SK-N-MC (cell line): ENCODE results near the gene COQ8A.

Source experiments
- DNase-seq: peaks from one replicate; pipeline ENCODE4 v3.0.0-alpha.2; 2011; ENCODE audit warnings: low read depth, low spot score
- H3K27ac ChIP-seq: fragments of 200-600 bp; sonication (generic); 2 replicates; pipeline ENCODE4 v1.5.1; 2016; ENCODE audit warnings: mixed run types
- H3K36me3 ChIP-seq: fragments of 200-600 bp; sonication (generic); 2 replicates; pipeline ENCODE4 v1.6.1; 2017; ENCODE audit warnings: antibody characterized with exemption, low read length, mixed read lengths; ENCODE audit not compliant: insufficient read depth
- H3K4me3 ChIP-seq: fragments of 200-600 bp; sonication (generic); 2 replicates; pipeline ENCODE4 v1.5.1; 2016
- H3K9ac ChIP-seq: fragments of 200-600 bp; sonication (generic); 2 replicates; pipeline ENCODE4 v1.8.0; 2017; ENCODE audit warnings: mixed run types, mixed read lengths; ENCODE audit not compliant: insufficient read length
- H3K9me3 ChIP-seq: fragments of 200-600 bp; sonication (generic); 2 replicates; pipeline ENCODE4 v1.6.1; 2017; ENCODE audit warnings: low read depth, mild to moderate bottlenecking, antibody characterized with exemption, low read length, moderate library complexity, mixed read lengths
- EZH2 ChIP-seq: fragments of 200-600 bp; sonication (generic); IDR thresholded peaks from one replicate; pipeline ENCODE4 v1.6.1; 2017; ENCODE audit warnings: antibody characterized with exemption
- FOXP2 ChIP-seq: optimal IDR thresholded peaks from 2 replicates; pipeline ENCODE3; 2011; ENCODE audit warnings: mild to moderate bottlenecking, moderate library complexity; ENCODE audit not compliant: insufficient read depth; ENCODE audit errors: extremely low read length, control extremely low read depth
- POLR2AphosphoS5 ChIP-seq: IDR thresholded peaks from 2 replicates; pipeline ENCODE4 v1.6.1; 2012; ENCODE audit warnings: mild to moderate bottlenecking, low read depth, low read length, borderline replicate concordance

The COQ8A gene

GRCh38 chr1:226976978-226977642, 37.0 kb downstream of the COQ8A start:
- H3K36me3 ChIP-seq = no peaks in the 10 kb centered on the region
- TF ChIP-seq POLR2AphosphoS5 = no peak
- TF ChIP-seq FOXP2 = no peak
- no peak for TF ChIP-seq EZH2
- no peaks in the 10 kb centered on the region for H3K9me3 ChIP-seq
- H3K27ac ChIP-seq = no peak overlapping the region
- no peak for DNase-seq
- H3K4me3 ChIP-seq = no peak overlapping the region
- no peak overlapping the region for H3K9ac ChIP-seq

GRCh38 chr1:226977643-226978431, 37.7 kb downstream of the COQ8A start:
- Histone ChIP-seq H3K36me3 (no peaks in the 10 kb centered on the region), H3K9me3 (no peaks in the 10 kb centered on the region), H3K9ac (no peak overlapping the region), H3K27ac (no peak overlapping the region), H3K4me3 (no peak overlapping the region)
- TF ChIP-seq POLR2AphosphoS5 = no peak
- no peak for TF ChIP-seq FOXP2
- TF ChIP-seq EZH2 = no peak
- DNase-seq = no peak

DNA sequence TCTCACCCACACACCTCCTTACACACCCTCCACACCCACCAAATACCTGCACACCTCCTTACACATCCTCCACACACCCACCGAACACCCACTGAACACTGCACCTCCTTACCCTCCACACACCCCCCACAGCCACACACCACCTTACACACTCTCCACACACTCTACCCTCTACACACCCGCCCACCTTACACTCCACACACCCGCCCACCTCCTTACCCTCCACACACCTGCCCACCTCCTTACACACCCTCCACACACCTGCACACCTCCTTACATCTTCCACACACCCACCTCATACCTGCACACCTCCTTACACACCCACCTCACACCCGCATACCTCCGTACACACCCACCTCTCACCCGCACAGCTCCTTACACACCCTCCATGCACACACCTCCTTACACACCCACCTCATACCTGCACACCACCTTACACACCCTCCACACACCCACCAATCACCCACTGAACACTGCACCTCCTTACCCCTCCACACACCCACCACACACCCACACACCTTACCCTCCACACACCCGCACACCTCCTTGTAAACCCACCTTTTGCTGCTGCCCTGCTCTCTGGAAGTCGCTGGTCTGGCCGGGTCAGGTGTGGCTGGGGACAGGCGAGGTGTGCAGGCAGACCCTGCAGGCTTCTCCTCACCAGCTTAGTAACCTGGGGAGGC, 38.5 kb downstream of the COQ8A start:
- H3K9me3 ChIP-seq = no peaks in the 10 kb centered on the region
- no peak for DNase-seq

DNA sequence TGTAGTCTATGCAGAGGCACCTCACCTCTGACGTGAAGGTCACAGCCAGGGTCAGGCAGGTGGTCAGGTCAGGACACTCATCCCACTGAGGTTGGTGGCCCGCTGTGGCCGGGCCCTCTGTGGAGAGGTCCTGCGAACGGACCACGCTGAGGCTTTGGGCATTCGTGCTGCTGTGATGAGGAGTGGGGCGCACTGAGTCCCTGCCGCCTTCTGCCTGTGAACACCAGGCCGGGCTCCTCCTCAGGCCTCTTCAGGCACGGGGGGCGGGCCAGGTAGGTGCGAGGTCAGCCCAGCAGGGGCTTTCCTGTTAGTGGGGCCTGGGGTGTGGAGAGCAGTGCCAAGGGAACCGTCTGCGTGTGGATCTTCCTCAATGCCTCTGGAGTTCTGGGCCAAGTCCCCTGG, 39.0 kb downstream of the COQ8A start:
- H3K36me3 ChIP-seq = no peaks in the 10 kb centered on the region

More for the DNA sequence above, 38.5 kb downstream of the COQ8A start:
- Histone ChIP-seq H3K4me3 (no peak overlapping the region), H3K36me3 (no peaks in the 10 kb centered on the region), H3K27ac (no peak overlapping the region), H3K9ac (no peak overlapping the region)
- TF ChIP-seq EZH2 (no peak), POLR2AphosphoS5 (no peak)

GRCh38 chr1:226979517-226980121, 39.5 kb downstream of the COQ8A start:
- Histone ChIP-seq H3K9me3 (no peaks in the 10 kb centered on the region), H3K27ac (no peak overlapping the region), H3K4me3 (no peak overlapping the region), H3K9ac (no peak overlapping the region), H3K36me3 (no peaks in the 10 kb centered on the region)
- DNase-seq = no peak
- no peak for TF ChIP-seq EZH2
- no peak for TF ChIP-seq POLR2AphosphoS5
- TF ChIP-seq FOXP2 = no peak

More for the DNA sequence above, 39.0 kb downstream of the COQ8A start:
- DNase-seq = no peak
- Histone ChIP-seq H3K9me3 (no peaks in the 10 kb centered on the region), H3K4me3 (no peak overlapping the region), H3K9ac (no peak overlapping the region), H3K27ac (no peak overlapping the region)
- TF ChIP-seq EZH2 = no peak

DNA sequence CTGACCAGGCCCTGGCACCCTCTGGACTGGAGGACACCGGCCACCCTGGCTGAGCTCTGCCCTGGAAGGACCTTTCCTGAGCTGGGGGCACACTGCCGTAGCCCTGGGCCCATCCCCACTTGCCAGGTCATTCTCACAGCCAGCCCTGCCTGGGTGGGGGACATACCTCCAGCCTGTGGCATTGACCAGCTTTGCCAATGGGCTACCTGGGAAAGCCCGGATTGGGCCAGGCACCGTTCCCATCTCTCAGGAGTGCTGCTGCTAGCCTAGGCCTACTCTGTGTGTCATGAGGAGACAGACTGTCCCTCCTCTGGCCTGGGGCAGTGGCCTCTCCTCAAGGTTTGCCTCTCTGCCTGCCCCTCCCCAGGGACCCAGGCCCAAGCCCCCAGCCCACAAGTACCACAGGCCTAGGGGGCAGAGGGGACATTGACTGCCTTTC, 40.0 kb downstream of the COQ8A start:
- Histone ChIP-seq H3K9ac (no peak overlapping the region), H3K9me3 (no peaks in the 10 kb centered on the region), H3K4me3 (no peak overlapping the region), H3K27ac (no peak overlapping the region), H3K36me3 (no peaks in the 10 kb centered on the region)
- TF ChIP-seq POLR2AphosphoS5 (no peak), EZH2 (no peak), FOXP2 (no peak)
- no peak for DNase-seq

- Histone ChIP-seq H3K9me3 (no peaks in the 10 kb centered on the region), H3K4me3 (no peak overlapping the region), H3K27ac (no peak overlapping the region), H3K36me3 (no peaks in the 10 kb centered on the region), H3K9ac (no peak overlapping the region)
- no peak for TF ChIP-seq FOXP2
- no peak for TF ChIP-seq EZH2
- TF ChIP-seq POLR2AphosphoS5 = no peak
- DNase-seq = no peak
These were observed 40.7 kb downstream of the COQ8A start for GRCh38 chr1:226980565-226981385.

DNA sequence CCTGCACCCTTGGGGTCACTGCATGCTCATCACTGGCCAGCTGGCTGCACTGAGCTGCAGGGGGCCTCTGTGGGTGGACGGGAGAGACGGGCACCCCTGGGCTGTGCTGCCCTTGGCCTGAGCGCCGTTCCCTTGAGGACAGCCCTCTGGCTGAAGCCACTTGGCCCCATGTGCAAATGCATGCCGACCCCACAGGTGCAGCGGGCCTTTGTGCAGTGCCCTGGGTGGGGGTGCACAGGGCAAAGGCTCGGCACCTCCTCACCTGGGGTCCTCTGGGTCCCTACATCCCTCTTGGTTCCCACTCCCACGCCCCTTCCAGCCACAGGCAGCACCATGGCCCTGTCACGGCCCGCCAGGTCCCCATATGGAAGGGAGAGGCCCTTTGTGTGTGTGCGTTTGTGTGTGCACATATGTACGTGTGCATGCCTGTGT, 41.3 kb downstream of the COQ8A start:
- no peak overlapping the region for H3K27ac ChIP-seq
- no peaks in the 10 kb centered on the region for H3K36me3 ChIP-seq
- no peak for TF ChIP-seq POLR2AphosphoS5
- no peak for TF ChIP-seq FOXP2
- no peak for TF ChIP-seq EZH2
- no peak for DNase-seq
- H3K9me3 ChIP-seq = no peaks in the 10 kb centered on the region
- no peak overlapping the region for H3K9ac ChIP-seq
- no peak overlapping the region for H3K4me3 ChIP-seq
